GM18868 (cell line): Measurements from ENCODE around the gene ABCB1.

Experiments used
- ATAC-seq: cut with Tn5 transposase; IDR thresholded peaks from one replicate; pipeline ENCODE4 v1.9.1; 2021; ENCODE audit warnings: mild to moderate bottlenecking, moderate library complexity; ENCODE audit not compliant: unreplicated experiment

The ABCB1 gene

GRCh38 chr7:87600130-87601124, at the start of gene ABCB1:
Gene ABCB1 (minus strand): TSS chr7:87600884. CDS start chr7:87600184, 700 bp downstream.
- ATAC-seq: peak; percentile 59

GRCh38 chr7:87648316-87648715, 47.6 kb upstream of the ABCB1 start:
- ATAC-seq: no peak

DNA sequence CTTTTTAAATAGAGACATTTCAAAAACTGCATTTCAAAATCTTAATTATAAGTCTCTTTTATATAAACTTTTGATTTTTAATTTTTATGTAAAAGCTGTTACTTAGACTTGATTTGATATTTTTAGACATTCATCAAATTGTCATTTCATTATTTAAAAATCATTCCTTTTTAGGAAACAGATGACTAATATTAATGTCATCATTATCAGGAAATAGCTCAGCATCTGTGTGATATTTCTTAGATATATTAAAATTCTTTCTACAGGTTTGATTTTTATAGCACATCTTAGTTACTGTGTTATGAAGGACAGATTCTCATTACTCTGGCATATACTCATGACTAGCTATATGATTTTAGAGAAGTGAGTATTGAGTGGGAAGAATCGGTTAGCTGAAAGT, 44.8 kb upstream of the ABCB1 start:
- ATAC-seq: no peak

DNA sequence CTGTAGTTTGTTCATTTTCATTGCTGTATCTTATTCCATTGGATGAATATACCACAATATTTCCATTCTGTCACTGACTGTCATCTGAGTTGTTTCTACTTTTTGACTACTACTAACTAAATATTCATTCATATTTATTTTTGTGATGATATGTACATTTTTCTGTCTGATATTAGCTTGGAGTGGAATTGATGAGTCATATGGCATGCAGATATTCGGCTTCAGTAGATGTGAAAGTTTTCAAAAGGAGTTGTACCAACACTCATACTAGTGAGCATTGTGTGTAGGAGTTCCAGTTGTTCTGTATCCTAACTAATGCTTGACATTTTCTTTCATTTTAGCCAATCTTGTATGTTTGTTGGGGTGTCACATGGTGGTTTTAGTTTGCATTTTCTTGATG, 35.2 kb upstream of the ABCB1 start:
- no peak for ATAC-seq

- ATAC-seq: peak; percentile 18
These were observed 28.3 kb upstream of the ABCB1 start for GRCh38 chr7:87628780-87629569.

- ATAC-seq: peak; percentile 20
These were observed 26.9 kb upstream of the ABCB1 start for GRCh38 chr7:87627634-87627994.

DNA sequence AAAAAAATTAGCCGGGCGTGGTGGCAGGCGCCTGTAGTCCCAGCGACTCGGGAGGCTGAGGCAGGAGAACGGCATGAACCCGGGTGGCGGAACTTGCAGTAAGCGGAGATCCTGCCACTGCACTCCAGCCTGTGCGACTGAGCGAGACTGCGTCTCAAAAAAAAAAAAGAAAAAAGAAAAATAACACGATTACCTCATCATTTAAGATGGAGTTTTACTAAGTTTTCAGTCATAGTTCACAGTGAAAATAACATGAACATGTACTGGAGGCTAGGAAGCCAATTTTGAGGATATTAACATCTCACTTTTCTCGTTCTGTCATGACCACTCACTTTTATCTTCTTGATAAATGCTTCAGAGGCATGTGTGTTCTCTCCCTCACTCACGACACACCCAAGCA, 24.4 kb upstream of the ABCB1 start:
- no peak for ATAC-seq

DNA sequence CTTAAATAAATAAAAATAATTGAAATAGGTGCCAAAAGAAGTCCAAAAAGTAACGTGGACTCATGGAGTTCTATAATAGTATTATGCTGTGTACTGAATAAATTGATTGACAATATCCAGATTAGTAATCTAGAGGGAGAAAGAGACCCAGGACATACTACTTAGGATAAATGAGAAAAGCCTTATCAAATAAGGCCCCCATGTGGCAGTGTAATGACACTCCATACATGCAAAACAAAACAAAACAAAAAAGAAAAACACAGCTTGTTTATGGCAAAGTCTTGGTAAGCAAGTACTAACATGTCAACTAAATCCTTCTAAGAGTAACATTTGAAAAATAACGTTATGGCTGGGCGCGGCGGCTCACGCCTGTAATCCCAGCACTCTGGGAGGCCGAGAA, 23.9 kb upstream of the ABCB1 start:
- ATAC-seq: no peak

- ATAC-seq: no peak
These were observed 14.5 kb upstream of the ABCB1 start for GRCh38 chr7:87615197-87615596.

DNA sequence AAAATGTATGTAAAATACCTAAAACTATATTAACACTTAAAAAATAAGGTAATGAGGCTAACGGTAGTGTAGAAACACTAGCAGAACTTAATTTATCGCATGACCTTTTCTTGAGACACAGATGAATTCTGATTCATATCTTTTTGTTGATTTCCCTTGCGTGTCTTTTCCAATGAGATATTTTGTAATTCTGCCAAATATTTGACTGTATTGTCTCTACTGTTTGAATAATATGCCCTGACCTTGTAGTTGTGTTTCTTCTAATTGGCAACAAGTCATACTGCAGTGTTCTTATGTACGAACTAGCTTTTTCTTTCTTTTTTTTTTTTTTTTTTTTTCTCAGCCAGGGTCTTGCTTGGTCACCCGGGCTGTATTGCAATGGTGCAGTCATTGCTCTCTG, 9.2 kb upstream of the ABCB1 start:
- ATAC-seq: no peak

GRCh38 chr7:87608431-87608830, 7.7 kb upstream of the ABCB1 start:
- ATAC-seq: no peak

DNA sequence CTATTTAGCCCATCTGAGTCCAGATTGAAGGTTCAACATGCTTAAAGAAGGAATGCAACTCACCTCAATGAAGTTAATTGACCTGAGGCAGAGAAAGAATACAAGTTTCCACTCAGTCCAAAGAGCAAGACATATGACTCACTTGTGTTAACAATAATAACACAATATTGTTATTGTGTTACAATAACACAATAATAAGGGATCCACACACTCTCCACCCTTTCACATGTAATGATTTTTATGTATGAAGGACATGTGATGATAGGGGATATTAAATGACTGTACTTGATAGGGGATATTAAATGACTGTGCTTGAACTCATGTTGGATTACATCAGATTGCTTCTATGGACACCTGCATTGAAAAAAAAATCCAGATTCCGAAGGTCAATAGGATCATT, 3.6 kb upstream of the ABCB1 start:
- ATAC-seq: no peak

DNA sequence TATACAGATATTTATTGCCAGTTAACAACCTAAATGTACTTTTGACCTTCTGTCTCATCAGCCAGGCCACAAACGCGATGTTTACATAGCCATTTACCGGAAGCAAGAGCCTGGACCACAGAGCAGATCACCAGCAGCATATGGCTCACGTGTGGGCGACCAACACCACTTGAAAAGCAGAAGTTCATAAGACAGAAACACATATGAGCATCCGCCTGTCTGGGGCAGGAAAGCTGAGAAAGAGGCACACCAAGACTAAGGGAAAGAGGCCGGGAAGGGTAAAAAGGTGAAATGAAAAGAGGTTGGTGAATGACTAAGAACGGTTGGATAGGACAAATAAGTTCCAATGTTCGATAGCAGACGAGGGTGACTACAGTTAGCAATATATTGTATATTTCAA, 1.3 kb downstream of the ABCB1 start:
- ATAC-seq: peak; percentile 95

- ATAC-seq: no peak
These were observed 2.3 kb downstream of the ABCB1 start for GRCh38 chr7:87598234-87599009.

GRCh38 chr7:87596696-87597095, 4.0 kb downstream of the ABCB1 start:
- no peak for ATAC-seq

GRCh38 chr7:87596136-87596535, 4.5 kb downstream of the ABCB1 start:
- ATAC-seq: no peak

- ATAC-seq: no peak
These were observed 8.4 kb downstream of the ABCB1 start for GRCh38 chr7:87592300-87592699.

GRCh38 chr7:87591211-87591610, 9.5 kb downstream of the ABCB1 start:
- ATAC-seq: no peak

DNA sequence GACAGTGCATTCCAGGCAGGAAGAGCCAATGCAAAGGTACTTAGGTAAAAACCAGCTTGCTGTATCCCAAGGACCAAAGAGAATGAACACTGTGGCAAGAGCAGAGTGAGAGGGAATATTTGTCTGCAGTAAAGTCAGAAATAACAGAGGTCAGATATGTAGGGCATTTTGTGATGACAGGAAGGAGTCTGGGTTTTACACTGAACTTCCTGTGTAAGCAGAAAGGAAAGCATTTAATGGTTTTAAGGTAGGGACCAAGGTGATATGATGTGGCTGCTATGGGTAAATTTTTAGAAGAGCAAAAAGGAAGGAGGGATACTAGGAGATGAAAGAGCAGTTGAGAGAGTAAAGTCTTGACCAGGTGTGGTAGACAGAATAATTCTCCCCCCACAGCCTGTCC, 10.1 kb downstream of the ABCB1 start:
- no peak for ATAC-seq

DNA sequence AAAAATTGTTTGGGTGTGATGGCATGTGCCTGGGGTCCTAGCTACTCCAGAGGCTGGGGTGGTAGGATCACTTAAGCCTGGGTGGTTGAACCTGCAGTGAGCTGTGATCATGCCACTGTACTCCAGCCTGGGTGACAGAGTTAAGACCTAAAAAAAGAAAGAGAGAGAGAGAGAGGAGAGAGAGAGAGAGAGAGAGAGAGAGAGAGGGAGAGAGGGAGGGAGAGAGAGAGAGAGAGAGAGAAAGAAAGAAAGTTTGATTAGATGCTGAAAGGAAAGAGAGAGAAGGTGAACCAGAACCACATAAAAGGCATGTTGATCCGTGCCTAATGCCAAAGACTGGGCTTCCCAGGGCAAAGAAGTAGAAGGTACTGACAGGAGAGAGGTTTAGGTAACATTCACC, 11.1 kb downstream of the ABCB1 start:
- ATAC-seq: no peak

DNA sequence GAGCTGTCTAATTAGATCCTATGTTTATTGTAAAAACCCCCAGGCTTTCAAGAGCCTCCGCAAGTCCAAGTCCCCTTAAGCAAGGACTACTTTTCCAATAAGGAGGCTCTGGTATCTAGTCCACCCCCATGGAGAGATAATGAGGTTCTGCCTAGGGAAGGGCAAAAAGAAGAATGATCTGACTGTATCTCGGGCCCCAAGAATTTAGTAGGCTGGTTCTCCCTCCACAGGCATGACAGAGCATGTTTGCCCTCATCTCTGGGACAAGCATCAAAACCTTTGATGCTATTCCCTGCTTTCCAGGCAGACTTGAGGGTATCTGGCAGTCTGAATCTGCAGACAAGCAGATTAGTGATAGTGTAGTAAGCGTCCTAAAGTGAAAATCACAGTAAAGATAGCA, 19.0 kb downstream of the ABCB1 start:
- no peak for ATAC-seq
